GM12878 (cell line): ENCODE data around the gene ALDH3A2. TPM values are rescaled to one million over a fixed set of nuclear protein-coding genes. Genes with fewer than 3 reads are reported as not detected.

Experiments used
- ATAC-seq: fragments of 200-7000 bp; cut with Tn5 transposase; 3 replicates; pipeline ENCODE4 v1.9.1; 2020; ENCODE audit warnings: mild to moderate bottlenecking, moderate library complexity
- BruUV-seq: library from RNA; stranded (reverse); fragments of 400-500 nt; replicated peaks from 2 replicates; lab custom pipeline; 2021; lab: Mats Ljungman, UMichigan
- CTCF ChIA-PET: fragments of 300-600 bp; sonication (Branson Sonifier 250); formaldehyde crosslinking; extraction: SDS; loops from one replicate; lab custom pipeline; 2021; ENCODE audit warnings: inconsistent platforms; lab: Yijun Ruan, JAX
- POLR2A ChIA-PET: fragments of 350-600 bp; formaldehyde crosslinking; extraction: SDS; loops from one replicate; lab custom pipeline; 2021; ENCODE audit warnings: inconsistent platforms; lab: Charles Lee
- RAD21 ChIA-PET: fragments of 300-600 bp; sonication (Branson Sonifier 250); formaldehyde crosslinking; loops from one replicate; lab custom pipeline; 2023; ENCODE audit warnings: antibody characterized with exemption; ENCODE audit not compliant: unreplicated experiment; lab: Charles Lee
- SMC1A ChIA-PET: fragments of 300-600 bp; sonication (Branson Sonifier 250); formaldehyde crosslinking; loops from one replicate; lab custom pipeline; 2023; ENCODE audit not compliant: unreplicated experiment, uncharacterized antibody; lab: Charles Lee
- DNase-seq: peaks from one replicate; pipeline ENCODE4 v3.0.0-alpha.2; 2011; ENCODE audit warnings: low read depth, low spot score
- FAIRE-seq: peaks from 3 replicates; lab custom pipeline; 2011; peaks lifted over from hg19 to GRCh38; lab: Jason Lieb, UNC
- H2AFZ ChIP-seq: 2 replicates; pipeline ENCODE4 v1.6.0; 2011; ENCODE audit warnings: low read depth, low read length, control low read depth; ENCODE audit not compliant: control insufficient read depth
- H3K27ac ChIP-seq: 2 replicates; pipeline ENCODE4 v1.5.1; 2011; ENCODE audit warnings: control low read depth; ENCODE audit not compliant: control insufficient read depth, insufficient read depth
- H3K27me3 ChIP-seq, 2 experiments: replicated peaks in 1 of 2; 2 replicates each; pipeline versions ENCODE4 v1.6.0 to v1.6.1; 2011; ENCODE audit warnings: low read length in 1 of 2; ENCODE audit not compliant: control insufficient read depth in 2 of 2, insufficient read depth in 2 of 2
- H3K36me3 ChIP-seq, 2 experiments: 2 replicates each; pipeline ENCODE4 v1.5.1; 2011; ENCODE audit warnings: low read length in 1 of 2; ENCODE audit not compliant: control insufficient read depth in 2 of 2, insufficient read depth in 2 of 2
- H3K4me1 ChIP-seq: 2 replicates; pipeline ENCODE4 v1.6.1; 2011; ENCODE audit warnings: mild to moderate bottlenecking, low read length, moderate library complexity, mixed read lengths; ENCODE audit not compliant: control insufficient read depth, insufficient read depth
- H3K4me2 ChIP-seq: 2 replicates; pipeline ENCODE4 v1.6.0; 2011; ENCODE audit warnings: control low read depth; ENCODE audit not compliant: control insufficient read depth, insufficient read depth
- H3K4me3 ChIP-seq: fragments of 200-600 bp; sonication (generic); 2 replicates; pipeline ENCODE4 v1.5.1; 2016
- H3K79me2 ChIP-seq: 2 replicates; pipeline ENCODE4 v1.6.0; 2011; ENCODE audit warnings: low read length; ENCODE audit not compliant: control insufficient read depth, insufficient read depth
- H3K9ac ChIP-seq: 2 replicates; pipeline ENCODE4 v1.8.0; 2011; ENCODE audit warnings: low read length, control low read depth, mixed read lengths; ENCODE audit not compliant: control insufficient read depth, insufficient read depth
- H3K9me3 ChIP-seq: replicated peaks from 3 replicates; pipeline ENCODE4 v1.5.1; 2011; ENCODE audit warnings: mild to moderate bottlenecking, low read length; ENCODE audit not compliant: control insufficient read depth, insufficient read depth
- H4K20me1 ChIP-seq: 2 replicates; pipeline ENCODE4 v1.6.0; 2011; ENCODE audit not compliant: control insufficient read depth, insufficient read depth
- ATF7 ChIP-seq: fragments of 450-650 bp; IDR thresholded peaks from 2 replicates; pipeline ENCODE4 v1.6.1; 2016; ENCODE audit warnings: low read depth, mild to moderate bottlenecking
- BHLHE40 ChIP-seq, 2 experiments: fragments of 450-650 bp in 1 of 2; IDR thresholded peaks; 2 replicates each; pipeline ENCODE4 v1.6.1; 2011 to 2017; ENCODE audit warnings: low read depth in 2 of 2, borderline replicate concordance in 1 of 2, improper control_type of control experiment in 1 of 2, low read length in 1 of 2, mild to moderate bottlenecking in 1 of 2
- CEBPZ ChIP-seq: fragments of 150-350 bp; IDR thresholded peaks from 2 replicates; pipeline ENCODE4 v1.6.1; 2016; ENCODE audit warnings: low read depth, low read length
- CREB1 ChIP-seq: IDR thresholded peaks from 2 replicates; pipeline ENCODE4 v1.6.1; 2012; ENCODE audit warnings: low read depth, mild to moderate bottlenecking, inconsistent platforms
- CTCF ChIP-seq, 3 experiments: IDR thresholded peaks in 2 of 3; conservative IDR thresholded peaks in 1 of 3; 2 replicates each; pipeline ENCODE4 v1.5.1; 2011; ENCODE audit warnings: low read depth in 3 of 3, low read length in 3 of 3, mild to moderate bottlenecking in 3 of 3, control low read depth in 2 of 3, moderate library complexity in 2 of 3, inconsistent platforms in 1 of 3, mixed read lengths in 1 of 3; ENCODE audit not compliant: control insufficient read depth in 2 of 3, insufficient read depth in 1 of 3; ENCODE audit errors: extremely low read depth in 1 of 3
- E2F4 ChIP-seq: IDR thresholded peaks from 2 replicates; pipeline ENCODE4 v1.6.1; 2012; ENCODE audit warnings: low read depth, low read length, improper control_type of control experiment
- NRF1 ChIP-seq: conservative IDR thresholded peaks from 2 replicates; pipeline ENCODE4 v1.6.1; 2011; ENCODE audit warnings: mild to moderate bottlenecking, low read depth, low read length, improper control_type of control experiment
- PAX8 ChIP-seq: fragments of 450-650 bp; IDR thresholded peaks from 2 replicates; pipeline ENCODE4 v1.6.1; 2017; ENCODE audit warnings: mild to moderate bottlenecking, moderate library complexity
- SUZ12 ChIP-seq: fragments of 200-600 bp; sonication (generic); IDR thresholded peaks from one replicate; pipeline ENCODE4 v1.6.1; 2018; ENCODE audit warnings: antibody characterized with exemption, mild to moderate bottlenecking; ENCODE audit not compliant: unreplicated experiment
- ZBED1 ChIP-seq: IDR thresholded peaks from 2 replicates; pipeline ENCODE4 v1.6.1; 2016; ENCODE audit warnings: borderline replicate concordance
- ZBTB11 ChIP-seq: fragments of 450-650 bp; formaldehyde crosslinking; IDR thresholded peaks from 2 replicates; pipeline ENCODE4 v1.5.0; 2022; ENCODE audit warnings: mild to moderate bottlenecking, missing genetic modification characterization
- ZNF24 ChIP-seq: fragments of 450-650 bp; IDR thresholded peaks from 2 replicates; pipeline ENCODE4 v1.6.1; 2017; ENCODE audit warnings: antibody characterized with exemption, mild to moderate bottlenecking
- ZSCAN29 ChIP-seq: fragments of 450-650 bp; IDR thresholded peaks from 2 replicates; pipeline ENCODE4 v1.6.1; 2017; ENCODE audit warnings: mild to moderate bottlenecking, moderate library complexity
- ZZZ3 ChIP-seq: IDR thresholded peaks from 2 replicates; pipeline ENCODE4 v1.6.1; 2011; ENCODE audit warnings: low read depth; ENCODE audit not compliant: control insufficient read depth, insufficient read length
- WGBS: methylation state at CpG from one replicate; pipeline ENCODE4 v1.1.6; 2016; ENCODE audit warnings: low lambda C conversion rate; ENCODE audit not compliant: insufficient replicate concordance, insufficient coverage; ENCODE audit errors: missing lambda C conversion rate; 5-methylcytosine and 5-hydroxymethylcytosine counted together
- in situ Hi-C: fragments of 300-500 bp; cut with MboI; formaldehyde crosslinking; loops from 9 replicates; pipeline ENCODE4 v1.14.3; 2018; ENCODE audit warnings: mixed read lengths
- intact Hi-C: fragments of 100-400 bp; cut with micrococcal nuclease; formaldehyde crosslinking; loops from one replicate; pipeline ENCODE4 v1.14.2; 2022; ENCODE audit not compliant: unreplicated experiment
- polyA plus RNA-seq, 11 experiments: library from polyadenylated mRNA; depleted of rRNA in 4 of 11; unstranded in 6 of 11; stranded (reverse) in 5 of 11; fragments of >200 nt; fragmentation: Nextera tagmentation in 4 of 11; fragmentation: Illumina TruSeq in 1 of 11; extraction: Ambion mirVana in 4 of 11; extraction: Trizol in 1 of 11; gene quantifications; 1 replicate in 1 of 11; 2 replicates in 10 of 11; pipeline versions ENCODE4 v1.2.1 to v1.2.3, GENCODE V29; 2011 to 2016; ENCODE audit warnings: inconsistent platforms in 2 of 11, missing spikeins in 2 of 11, low read depth in 1 of 11
- total RNA-seq, 4 experiments: library from RNA; depleted of rRNA in 3 of 4; stranded (reverse); fragments of >200 nt in 3 of 4; fragmentation: Illumina TruSeq in 1 of 4; extraction: Trizol in 1 of 4; gene quantifications; 2 replicates each; pipeline versions ENCODE4 v1.2.1 to v1.2.3, GENCODE V29; 2013 to 2021

ALDH3A2 gene
- total and polyA plus RNA-seq, 10 of the 15 experiments (the other 5 are each of a cell fraction or from before 2014, with no cell fraction given), result 5.0 to 37.0 (median 26.1) TPM

- no TSS peak for BruUV-seq
- H3K4me2 ChIP-seq, result no peak overlapping the region
- ChIA-PET SMC1A (no interaction called here), POLR2A (no interaction called here), CTCF (no interaction called here), RAD21 (no interaction called here)
- ATAC-seq, result no peak
- FAIRE-seq, result no peak
- H3K27ac ChIP-seq, result no peak overlapping the region
- in situ Hi-C loops, result no loop called here
- H3K9ac ChIP-seq, result no peak overlapping the region
- TF ChIP-seq ATF7 (no peak), CEBPZ (no peak), BHLHE40 (IDR thresholded peaks at IDR 0.05; ENCODE audit: borderline replicate concordance in 1 of 2, low read depth in 2 of 2, low read length in 1 of 2) (no peak), PAX8 (no peak), ZSCAN29 (no peak), NRF1 (no peak), ZBED1 (no peak), ZNF24 (no peak), ZBTB11 (CRISPR knock-in tag) (no peak), CTCF (IDR thresholded peaks at IDR 0.05 in 2 of 3, conservative IDR thresholded peaks at IDR 0.05 in 1 of 3; ENCODE audit: control insufficient read depth in 2 of 3, extremely low read depth in 1 of 3, insufficient read depth in 1 of 3, low read depth in 3 of 3, low read length in 3 of 3) (no peak), E2F4 (no peak), CREB1 (no peak), ZZZ3 (no peak), SUZ12 (no peak)
- no peaks in the 10 kb centered on the region for H4K20me1 ChIP-seq
- no peaks in the 10 kb centered on the region for H3K79me2 ChIP-seq
- WGBS, result 51% methylated on average over 16 of the region's 16 CpGs
- intact Hi-C loops, result no loop called here
- no peak for DNase-seq
- H2AFZ ChIP-seq, result no peak overlapping the region
- H3K27me3 ChIP-seq, result no peaks in the 10 kb centered on the region; a peak in 1 of 4 replicates
- no peaks in the 10 kb centered on the region for H3K9me3 ChIP-seq
- no peaks in the 10 kb centered on the region for H3K36me3 ChIP-seq
- no peaks in the 10 kb centered on the region for H3K4me1 ChIP-seq
- no peak overlapping the region for H3K4me3 ChIP-seq
Measured at GRCh38 chr17:19713462-19713861, 64.9 kb downstream of the ALDH3A2 start.
